ENCODE data around the gene CPSF7. TPM values are rescaled to one million over a fixed set of nuclear protein-coding genes. Genes with fewer than 3 reads are reported as not detected.
"Not testable (repeated sequence)": the region's sequence is repeated elsewhere in the genome, so short reads cannot be mapped to it uniquely, and the experiment has no call there.

The CPSF7 gene
- total and polyA plus RNA-seq, 10 of the 15 experiments (the other 5 are each of a cell fraction or from before 2014, with no cell fraction given) = 14.9 to 93.1 (median 60.9) TPM

DNA sequence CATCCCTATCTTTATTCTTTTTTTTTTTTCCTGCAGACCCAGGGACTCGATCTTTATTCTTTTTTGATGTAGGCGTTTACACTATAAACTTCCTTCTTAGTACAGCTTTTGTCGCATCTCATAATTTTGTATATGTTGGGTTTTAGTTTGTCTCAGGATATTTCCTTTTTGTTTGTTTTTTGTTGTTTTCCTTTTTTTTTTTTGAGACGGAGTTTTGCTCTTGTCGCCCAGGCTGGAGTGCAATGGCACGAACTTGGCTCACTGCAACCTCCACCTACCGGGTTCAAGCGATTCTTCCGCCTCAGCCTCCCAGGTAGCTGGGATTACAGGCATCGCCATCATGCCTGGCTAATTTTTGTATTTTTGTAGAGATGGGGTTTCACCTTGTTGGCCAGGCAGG, 1.1 kb upstream of the CPSF7 start:
- CTCF ChIA-PET = interaction anchor here (2.5 to 4.4 kb wide), 4 partner anchors 15 to 95 kb away, joined by 8 to 19 read pairs (median 14); partner anchors contain the start of gene TMEM216
- FAIRE-seq; H3K4me1 ChIP-seq (ENCODE audit: control insufficient read depth, insufficient read depth, low read length); H2AFZ ChIP-seq (ENCODE audit: control insufficient read depth, low read depth, low read length); ATAC-seq; BruUV-seq (replicated peaks); H3K9me3 ChIP-seq (replicated peaks; ENCODE audit: control insufficient read depth, insufficient read depth, low read length); H4K20me1 ChIP-seq (ENCODE audit: control insufficient read depth, insufficient read depth); H3K27me3 ChIP-seq (replicated peaks in 1 of 2; ENCODE audit: control insufficient read depth in 2 of 2, insufficient read depth in 2 of 2, low read length in 1 of 2); DNase-seq (ENCODE audit: low read depth, low spot score); in situ Hi-C loops (cut with MboI); intact Hi-C loops (cut with micrococcal nuclease; ENCODE audit: unreplicated experiment): not testable (repeated sequence)
- Histone ChIP-seq H3K79me2 (ENCODE audit: control insufficient read depth, insufficient read depth, low read length) (peaks cover 78% of the 10 kb centered on the region), H3K9ac (ENCODE audit: control insufficient read depth, insufficient read depth, low read length) (peak overlapping the region; percentile 99), H3K36me3 (ENCODE audit: control insufficient read depth in 2 of 2, insufficient read depth in 2 of 2, low read length in 1 of 2) (peaks cover under 1 to 20% of the 10 kb centered on the region in 2 experiments), H3K4me3 (peak overlapping the region; percentile 86), H3K4me2 (ENCODE audit: control insufficient read depth, insufficient read depth) (peak overlapping the region; percentile 52), H3K27ac (ENCODE audit: control insufficient read depth, insufficient read depth) (peak overlapping the region; percentile 99; the same call in 1 of the 2 replicates)
- TF ChIP-seq, protein P1, sequence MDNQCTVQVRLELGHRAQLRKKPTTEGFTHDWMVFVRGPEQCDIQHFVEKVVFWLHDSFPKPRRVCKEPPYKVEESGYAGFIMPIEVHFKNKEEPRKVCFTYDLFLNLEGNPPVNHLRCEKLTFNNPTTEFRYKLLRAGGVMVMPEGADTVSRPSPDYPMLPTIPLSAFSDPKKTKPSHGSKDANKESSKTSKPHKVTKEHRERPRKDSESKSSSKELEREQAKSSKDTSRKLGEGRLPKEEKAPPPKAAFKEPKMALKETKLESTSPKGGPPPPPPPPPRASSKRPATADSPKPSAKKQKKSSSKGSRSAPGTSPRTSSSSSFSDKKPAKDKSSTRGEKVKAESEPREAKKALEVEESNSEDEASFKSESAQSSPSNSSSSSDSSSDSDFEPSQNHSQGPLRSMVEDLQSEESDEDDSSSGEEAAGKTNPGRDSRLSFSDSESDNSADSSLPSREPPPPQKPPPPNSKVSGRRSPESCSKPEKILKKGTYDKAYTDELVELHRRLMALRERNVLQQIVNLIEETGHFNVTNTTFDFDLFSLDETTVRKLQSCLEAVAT (IDR thresholded peaks at IDR 0.05) = peak; percentile 95
- RAD21 ChIA-PET (ENCODE audit: unreplicated experiment) = interaction anchor here (1.8 kb wide), 1 partner anchor 74 kb away, joined by 4 read pairs; no protein-coding TSS in a partner anchor
- POLR2A ChIA-PET = interaction anchor here (1.5 to 2.3 kb wide), 3 partner anchors 38 to 75 kb away, joined by 4 to 16 read pairs (median 6); partner anchors contain the start of genes CYB561A3 and TMEM216
- SMC1A ChIA-PET (ENCODE audit: uncharacterized antibody, unreplicated experiment) = interaction anchor here (1.4 to 1.7 kb wide), 3 partner anchors 8 to 97 kb away, joined by 3 to 7 read pairs (median 3); no protein-coding TSS in a partner anchor
- WGBS (ENCODE audit: insufficient coverage, insufficient replicate concordance, low lambda C conversion rate, missing lambda C conversion rate) = 65% methylated on average over 7 of the region's 10 CpGs

DNA sequence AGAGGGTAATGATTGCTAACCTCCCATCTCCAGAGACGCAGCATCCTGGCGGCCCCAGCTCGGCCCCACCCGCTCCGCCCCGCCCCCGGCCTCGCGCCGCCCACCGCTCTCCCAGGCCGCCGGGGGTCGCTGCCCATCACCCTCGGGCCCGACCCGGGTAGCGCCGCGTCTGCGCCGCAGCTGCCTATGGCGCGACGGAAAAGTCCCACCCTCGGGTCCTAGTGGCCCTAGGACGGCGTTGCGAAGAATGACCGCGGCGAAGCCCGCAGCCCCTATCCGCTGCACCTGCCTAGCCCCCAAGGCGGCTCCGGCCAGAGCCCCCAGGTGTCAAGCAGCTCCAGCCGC, 457 bp downstream of the CPSF7 start:
- ATAC-seq = peak; percentile 85
- Histone ChIP-seq H4K20me1 (ENCODE audit: control insufficient read depth, insufficient read depth) (peaks cover 4% of the 10 kb centered on the region; the same call in 1 of the 2 replicates), H3K4me3 (peak overlapping the region; percentile 87), H3K79me2 (ENCODE audit: control insufficient read depth, insufficient read depth, low read length) (peaks cover 70% of the 10 kb centered on the region), H2AFZ (ENCODE audit: control insufficient read depth, low read depth, low read length) (peak overlapping the region; percentile 64), H3K36me3 (ENCODE audit: control insufficient read depth in 2 of 2, insufficient read depth in 2 of 2, low read length in 1 of 2) (peaks cover 2 to 33% of the 10 kb centered on the region in 2 experiments; a peak in 3 of 4 replicates), H3K4me2 (ENCODE audit: control insufficient read depth, insufficient read depth) (peak overlapping the region; percentile 92), H3K9me3 (replicated peaks; ENCODE audit: control insufficient read depth, insufficient read depth, low read length) (no peaks in the 10 kb centered on the region), H3K4me1 (ENCODE audit: control insufficient read depth, insufficient read depth, low read length) (peaks cover 7% of the 10 kb centered on the region), H3K9ac (ENCODE audit: control insufficient read depth, insufficient read depth, low read length) (peak overlapping the region; percentile 99), H3K27me3 (replicated peaks in 1 of 2; ENCODE audit: control insufficient read depth in 2 of 2, insufficient read depth in 2 of 2, low read length in 1 of 2) (no peaks in the 10 kb centered on the region), H3K27ac (ENCODE audit: control insufficient read depth, insufficient read depth) (peak overlapping the region; percentile 99)
- intact Hi-C loops (cut with micrococcal nuclease; ENCODE audit: unreplicated experiment) = no loop called here
- WGBS (ENCODE audit: insufficient coverage, insufficient replicate concordance, low lambda C conversion rate, missing lambda C conversion rate) = 0% methylated on average over 19 of the region's 37 CpGs
- FAIRE-seq = no peak
- RAD21 ChIA-PET (ENCODE audit: unreplicated experiment) = interaction anchor here (1.3 to 1.9 kb wide), 5 partner anchors 36 to 95 kb away, joined by 4 to 8 read pairs (median 4); partner anchors contain the start of genes CYB561A3, TMEM138 and TMEM216
- SMC1A ChIA-PET (ENCODE audit: uncharacterized antibody, unreplicated experiment) = interaction anchor here (1.0 to 1.7 kb wide), 5 partner anchors 10 to 96 kb away, joined by 3 to 7 read pairs (median 3); partner anchors contain the start of gene TMEM216
- BruUV-seq (replicated peaks) = no TSS peak
- in situ Hi-C loops (cut with MboI) = no loop called here
- DNase-seq (ENCODE audit: low read depth, low spot score) = no peak
- POLR2A ChIA-PET = interaction anchor here (1.1 to 2.3 kb wide), 8 partner anchors 12 to 95 kb away, joined by 3 to 16 read pairs (median 5); partner anchors contain the start of genes CYB561A3 and TMEM216
- CTCF ChIA-PET = interaction anchor here (0.8 to 4.4 kb wide), 8 partner anchors 11 to 93 kb away, joined by 3 to 19 read pairs (median 6); partner anchors contain the start of gene TMEM216
- TF ChIP-seq BMI1 (IDR thresholded peaks at IDR 0.05; ENCODE audit: borderline replicate concordance) (no peak), RFX5 (IDR thresholded peaks at IDR 0.05; ENCODE audit: low read depth, low read length) (no peak), IKZF2 (IDR thresholded peaks at IDR 0.05) (no peak), TCF3 (IDR thresholded peaks at IDR 0.05; ENCODE audit: borderline replicate concordance, insufficient read depth, low read depth, low read length) (0 out of 2 replicates have a peak, but pooled peaks have one; percentile 33), KLF5 (IDR thresholded peaks at IDR 0.05; ENCODE audit: partially characterized antibody) (no peak), RUNX3 (IDR thresholded peaks at IDR 0.05; ENCODE audit: low read length) (no peak), SMAD1 (IDR thresholded peaks at IDR 0.05; ENCODE audit: low read depth, partially characterized antibody) (no peak)
- TF ChIP-seq, protein P2, sequence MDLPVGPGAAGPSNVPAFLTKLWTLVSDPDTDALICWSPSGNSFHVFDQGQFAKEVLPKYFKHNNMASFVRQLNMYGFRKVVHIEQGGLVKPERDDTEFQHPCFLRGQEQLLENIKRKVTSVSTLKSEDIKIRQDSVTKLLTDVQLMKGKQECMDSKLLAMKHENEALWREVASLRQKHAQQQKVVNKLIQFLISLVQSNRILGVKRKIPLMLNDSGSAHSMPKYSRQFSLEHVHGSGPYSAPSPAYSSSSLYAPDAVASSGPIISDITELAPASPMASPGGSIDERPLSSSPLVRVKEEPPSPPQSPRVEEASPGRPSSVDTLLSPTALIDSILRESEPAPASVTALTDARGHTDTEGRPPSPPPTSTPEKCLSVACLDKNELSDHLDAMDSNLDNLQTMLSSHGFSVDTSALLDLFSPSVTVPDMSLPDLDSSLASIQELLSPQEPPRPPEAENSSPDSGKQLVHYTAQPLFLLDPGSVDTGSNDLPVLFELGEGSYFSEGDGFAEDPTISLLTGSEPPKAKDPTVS (IDR thresholded peaks at IDR 0.05; ENCODE audit: low read depth, low read length) = no peak
